Ascending aorta (tissue), 2 donors: ENCODE results near the gene APPL2. TPM values are rescaled to one million over a fixed set of nuclear protein-coding genes. Genes with fewer than 3 reads are reported as not detected.

Source experiments
- DNase-seq, 2 donors: peaks; one replicate each; pipeline ENCODE4 v3.0.0-alpha.2; 2019; ENCODE audit warnings: low spot score in 2 of 2
- H3K27ac ChIP-seq, 2 donors: fragments of 200-600 bp; sonication (generic); one replicate each; pipeline ENCODE4 v1.5.1; 2016 to 2017; ENCODE audit warnings: mild to moderate bottlenecking in 1 of 2
- H3K27me3 ChIP-seq: fragments of 200-600 bp; sonication (generic); one replicate; pipeline ENCODE4 v1.5.1; 2017
- H3K36me3 ChIP-seq, 2 donors: fragments of 200-600 bp; sonication (generic); one replicate each; pipeline ENCODE4 v1.5.1; 2016
- H3K4me1 ChIP-seq, 2 donors: fragments of 200-600 bp; sonication (generic); one replicate each; pipeline ENCODE4 v1.5.1; 2016 to 2017; ENCODE audit warnings: mild to moderate bottlenecking in 1 of 2
- H3K4me3 ChIP-seq, 2 donors: fragments of 200-600 bp; sonication (generic); one replicate each; pipeline ENCODE4 v1.5.1; 2016 to 2017; ENCODE audit warnings: mild to moderate bottlenecking in 1 of 2
- H3K9me3 ChIP-seq, 2 donors: fragments of 200-600 bp; sonication (generic); one replicate each; pipeline ENCODE4 v1.5.1; 2016
- CTCF ChIP-seq, 3 experiments: fragments of 200-600 bp in 2 of 3; fragments of 450-650 bp in 1 of 3; sonication (generic) in 2 of 3; IDR thresholded peaks; one replicate each; pipeline ENCODE4 v1.5.1; 2016 to 2019; ENCODE audit warnings: antibody characterized with exemption in 3 of 3, mild to moderate bottlenecking in 1 of 3, moderate library complexity in 1 of 3
- intact Hi-C: fragments of 100-400 bp; cut with DNase I; formaldehyde crosslinking; loops from one replicate; pipeline ENCODE4 v1.15.1; 2023
- total RNA-seq: library from RNA; depleted of rRNA; stranded (reverse); fragments of >200 nt; gene quantifications from one replicate; pipeline ENCODE4 v1.1.0, GENCODE V29; 2016

Gene APPL2
- total RNA-seq, 1 donor from 2014 or later = 4.6 TPM

- H3K27me3 ChIP-seq = no peaks in the 10 kb centered on the region
- no peak overlapping the region for H3K4me3 ChIP-seq
- H3K27ac ChIP-seq = peak overlapping the region in 1 of 2 donors; percentile 69
- no peaks in the 10 kb centered on the region for H3K9me3 ChIP-seq
- DNase-seq = no peak
- peaks cover 4 to 21% of the 10 kb centered on the region in 2 donors for H3K4me1 ChIP-seq
- peaks cover 12 to 29% of the 10 kb centered on the region in 2 donors for H3K36me3 ChIP-seq
- intact Hi-C loops = no loop called here
- no peak for TF ChIP-seq CTCF (IDR thresholded peaks at IDR 0.05)
These were observed 10.4 kb downstream of the APPL2 start for GRCh38 chr12:105225505-105226015.

- intact Hi-C loops = no loop called here
- TF ChIP-seq CTCF (IDR thresholded peaks at IDR 0.05) = no peak
- H3K27ac ChIP-seq = no peak overlapping the region
- H3K36me3 ChIP-seq = peaks cover 12 to 29% of the 10 kb centered on the region in 2 donors
- peaks cover 4 to 24% of the 10 kb centered on the region in 2 donors for H3K4me1 ChIP-seq
- H3K9me3 ChIP-seq = no peaks in the 10 kb centered on the region
- no peaks in the 10 kb centered on the region for H3K27me3 ChIP-seq
- no peak overlapping the region for H3K4me3 ChIP-seq
- DNase-seq = no peak
These were observed 11.6 kb downstream of the APPL2 start for GRCh38 chr12:105224399-105224798.

- no peak for DNase-seq
- no peak overlapping the region for H3K27ac ChIP-seq
- no peak overlapping the region for H3K4me3 ChIP-seq
- H3K36me3 ChIP-seq = peaks cover 11 to 25% of the 10 kb centered on the region in 2 donors
- intact Hi-C loops = no loop called here
- H3K27me3 ChIP-seq = no peaks in the 10 kb centered on the region
- H3K4me1 ChIP-seq = peaks cover 4 to 24% of the 10 kb centered on the region in 2 donors
- H3K9me3 ChIP-seq = no peaks in the 10 kb centered on the region
- TF ChIP-seq CTCF (IDR thresholded peaks at IDR 0.05) = no peak
These were observed 12.1 kb downstream of the APPL2 start for GRCh38 chr12:105223884-105224283.

- no peak for DNase-seq
- H3K4me3 ChIP-seq = no peak overlapping the region
- peaks cover 4 to 28% of the 10 kb centered on the region in 2 donors for H3K4me1 ChIP-seq
- peaks cover 9 to 20% of the 10 kb centered on the region in 2 donors for H3K36me3 ChIP-seq
- no peaks in the 10 kb centered on the region for H3K27me3 ChIP-seq
- H3K9me3 ChIP-seq = no peaks in the 10 kb centered on the region
- intact Hi-C loops = no loop called here
- TF ChIP-seq CTCF (IDR thresholded peaks at IDR 0.05) = no peak
- H3K27ac ChIP-seq = no peak overlapping the region
These were observed 12.6 kb downstream of the APPL2 start for GRCh38 chr12:105223352-105223845.

- Histone ChIP-seq H3K27ac (no peak overlapping the region), H3K36me3 (peaks cover 9 to 18% of the 10 kb centered on the region in 2 donors), H3K27me3 (no peaks in the 10 kb centered on the region), H3K9me3 (no peaks in the 10 kb centered on the region), H3K4me3 (no peak overlapping the region), H3K4me1 (peaks cover 4 to 28% of the 10 kb centered on the region in 2 donors)
- intact Hi-C loops = no loop called here
- no peak for DNase-seq
- TF ChIP-seq CTCF (IDR thresholded peaks at IDR 0.05) = no peak
These were observed 13.1 kb downstream of the APPL2 start for GRCh38 chr12:105222726-105223351.
